HG02938 (cell line): ENCODE results near the gene HLA-G.
"Not testable (repeated sequence)": the region's sequence is repeated elsewhere in the genome, so short reads cannot be mapped to it uniquely, and the experiment has no call there.

ENCODE experiments used
- ATAC-seq: cut with Tn5 transposase; IDR thresholded peaks from one replicate; pipeline ENCODE4 v1.9.1; 2021; ENCODE audit warnings: mild to moderate bottlenecking, moderate library complexity; ENCODE audit not compliant: unreplicated experiment

HLA-G gene

GRCh38 chr6:29864037-29864810 is 36.6 kb downstream of the HLA-G start:
- no peak for ATAC-seq

- no peak for ATAC-seq
Observed at GRCh38 chr6:29865631-29866030, 38.0 kb downstream of the HLA-G start.

GRCh38 chr6:29870104-29870503 is 42.5 kb downstream of the HLA-G start:
- ATAC-seq: no peak

- no peak for ATAC-seq
Observed at GRCh38 chr6:29872791-29873190, 45.2 kb downstream of the HLA-G start.

GRCh38 chr6:29875257-29875656 is 47.6 kb downstream of the HLA-G start:
- no peak for ATAC-seq

GRCh38 chr6:29875734-29876133 is 48.1 kb downstream of the HLA-G start:
- not testable (repeated sequence) for ATAC-seq
